Transverse colon (tissue), 4 donors: ENCODE data around the gene KIAA0232. TPM values are rescaled to one million over a fixed set of nuclear protein-coding genes. Genes with fewer than 3 reads are reported as not detected.

Experiments used
- DNase-seq: peaks from one replicate; pipeline ENCODE4 v3.0.0-alpha.2; 2019
- H3K27ac ChIP-seq, 4 donors: fragments of 200-600 bp; sonication (generic); 2 replicates each; pipeline ENCODE4 v1.5.1; 2016 to 2018; ENCODE audit warnings: inconsistent platforms in 4 of 4
- H3K27me3 ChIP-seq: fragments of 200-600 bp; sonication (generic); 2 replicates; pipeline ENCODE4 v1.5.1; 2017; ENCODE audit warnings: inconsistent platforms
- H3K36me3 ChIP-seq, 4 donors: fragments of 200-600 bp; sonication (generic); 2 replicates each; pipeline ENCODE4 v1.5.1; 2017 to 2019; ENCODE audit warnings: inconsistent platforms in 4 of 4
- H3K4me1 ChIP-seq, 4 donors: fragments of 200-600 bp; sonication (generic); 2 replicates each; pipeline ENCODE4 v1.5.1; 2017 to 2020; ENCODE audit warnings: inconsistent platforms in 4 of 4
- H3K4me3 ChIP-seq, 4 donors: fragments of 200-600 bp; sonication (generic); 1 replicate in 1 of 4; 2 replicates in 3 of 4; pipeline versions ENCODE4 v1.5.1 to v1.6.1; 2017 to 2019; ENCODE audit warnings: inconsistent platforms in 4 of 4
- H3K9me3 ChIP-seq, 2 donors: fragments of 200-600 bp; sonication (generic); 2 replicates each; pipeline ENCODE4 v1.5.1; 2017 to 2019; ENCODE audit warnings: inconsistent platforms in 2 of 2
- CTCF ChIP-seq, 5 experiments: fragments of 200-600 bp in 3 of 5; fragments of 450-650 bp in 2 of 5; sonication (generic) in 3 of 5; IDR thresholded peaks; 1 replicate in 2 of 5; 2 replicates in 3 of 5; pipeline ENCODE4 v1.5.1; 2016 to 2017; ENCODE audit warnings: antibody characterized with exemption in 5 of 5, inconsistent platforms in 3 of 5, mild to moderate bottlenecking in 2 of 5, moderate library complexity in 1 of 5
- EP300 ChIP-seq: sonication (generic); formaldehyde crosslinking; IDR thresholded peaks from one replicate; pipeline ENCODE4 v1.6.1; 2017; ENCODE audit warnings: antibody characterized with exemption, low read depth
- POLR2A ChIP-seq: fragments of 450-650 bp; IDR thresholded peaks from one replicate; pipeline ENCODE4 v1.6.1; 2016; ENCODE audit warnings: antibody characterized with exemption, mild to moderate bottlenecking, moderate library complexity
- POLR2AphosphoS5 ChIP-seq, 3 donors: sonication (generic); formaldehyde crosslinking; IDR thresholded peaks; one replicate each; pipeline ENCODE4 v1.6.1; 2016; ENCODE audit warnings: antibody characterized with exemption in 3 of 3
- WGBS, 2 donors: methylation state at CpG; one replicate each; pipeline ENCODE4 v1.1.5; 2018; ENCODE audit warnings: low coverage in 1 of 2; 5-methylcytosine and 5-hydroxymethylcytosine counted together
- in situ Hi-C, 4 donors: fragments of 200-750 bp; cut with MboI; loops; one replicate each; pipeline versions ENCODE4 v1.15.0 to v1.15.1; 2017; ENCODE audit warnings: low sequenced_read_pairs in 3 of 4, low pct_ligation_motif_present in 1 of 4, low pct_unique_long_range_greater_than_20kb in 1 of 4
- intact Hi-C: fragments of 100-400 bp; cut with DNase I; formaldehyde crosslinking; loops from one replicate; pipeline ENCODE4 v1.15.1; 2023; ENCODE audit warnings: low total_unique reads
- total RNA-seq, 4 donors: library from RNA; depleted of rRNA; stranded (reverse); fragments of >200 nt; gene quantifications; one replicate each; pipeline ENCODE4 v1.1.0, GENCODE V29; 2016

KIAA0232 gene
- total RNA-seq, 4 donors from 2014 or later = 17.9 to 83.4 (median 43.0) TPM

GRCh38 chr4:6858997-6859396 is 76.5 kb downstream of the KIAA0232 start:
- DNase-seq = no peak
- WGBS, 2 donors = 74 to 87% methylated on average over 2 to 6 of the region's 6 CpGs
- H3K27ac ChIP-seq = no peak overlapping the region
- H3K4me3 ChIP-seq = no peak overlapping the region
- intact Hi-C loops (no loop called here), in situ Hi-C loops (no loop called here)
- peaks cover 0 to 14% (median 0%) of the 10 kb centered on the region in 4 donors for H3K4me1 ChIP-seq
- H3K9me3 ChIP-seq = no peaks in the 10 kb centered on the region
- peaks cover 0 to 41% (median 18%) of the 10 kb centered on the region in 4 donors for H3K36me3 ChIP-seq
- no peaks in the 10 kb centered on the region for H3K27me3 ChIP-seq
- no peak for TF ChIP-seq POLR2AphosphoS5 (IDR thresholded peaks at IDR 0.05)
- TF ChIP-seq EP300 = no peak
- no peak for TF ChIP-seq POLR2A
- TF ChIP-seq CTCF (IDR thresholded peaks at IDR 0.05) = no peak

DNA sequence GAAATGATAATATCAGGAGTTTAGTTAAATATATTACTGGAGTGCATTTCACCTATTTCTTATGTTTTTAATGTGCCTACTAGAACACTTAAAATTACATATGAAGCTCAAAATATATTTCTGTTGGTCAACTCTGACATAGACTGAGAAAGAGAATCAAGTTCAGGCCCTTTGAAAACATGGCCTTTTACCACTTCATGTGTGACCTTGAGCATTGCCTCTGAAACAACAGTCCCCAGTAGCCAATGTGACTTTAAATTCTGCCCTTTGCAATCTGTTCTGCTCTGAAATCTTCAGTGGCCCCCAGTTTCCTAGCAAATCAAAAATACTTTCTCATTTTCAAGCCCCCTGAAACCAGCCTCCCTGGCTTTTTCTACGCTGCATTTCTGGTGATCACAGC is 77.0 kb downstream of the KIAA0232 start:
- Histone ChIP-seq H3K4me1 (peaks cover 0 to 14% (median 0%) of the 10 kb centered on the region in 4 donors), H3K9me3 (no peaks in the 10 kb centered on the region), H3K4me3 (no peak overlapping the region), H3K36me3 (peaks cover 0 to 41% (median 18%) of the 10 kb centered on the region in 4 donors), H3K27ac (no peak overlapping the region), H3K27me3 (no peaks in the 10 kb centered on the region)
- intact Hi-C loops = no loop called here
- DNase-seq = no peak
- no peak for TF ChIP-seq POLR2A
- no peak for TF ChIP-seq CTCF (IDR thresholded peaks at IDR 0.05)
- no peak for TF ChIP-seq POLR2AphosphoS5 (IDR thresholded peaks at IDR 0.05)
- TF ChIP-seq EP300 = no peak
- in situ Hi-C loops = no loop called here
- 95 to 100% methylated on average over 1 of the region's 1 CpG for WGBS, 2 donors

DNA sequence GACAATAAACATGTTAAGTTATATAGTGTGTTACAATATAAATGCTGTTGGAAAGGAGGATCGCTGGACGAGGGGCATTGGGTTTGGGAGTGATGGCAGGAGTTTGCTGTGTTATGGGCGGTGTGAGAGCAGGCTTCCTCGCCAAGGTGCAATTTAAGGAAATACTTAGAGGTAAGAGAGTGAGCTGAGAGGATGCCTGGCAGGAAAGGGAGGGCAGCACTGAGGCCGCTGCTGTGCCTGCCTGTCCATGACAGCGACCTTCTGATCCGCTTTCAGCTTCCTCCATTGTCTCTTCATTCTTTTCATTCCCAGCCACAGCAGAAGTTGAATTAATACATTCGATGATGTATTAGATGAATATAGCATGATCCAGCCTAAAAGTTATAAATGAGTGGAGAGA is 85.9 kb downstream of the KIAA0232 start:
- WGBS, 2 donors = 86 to 95% methylated on average over 6 to 8 of the region's 8 CpGs
- DNase-seq = no peak
- H3K4me3 ChIP-seq = no peak overlapping the region
- H3K27me3 ChIP-seq = no peaks in the 10 kb centered on the region
- H3K4me1 ChIP-seq = no peaks in the 10 kb centered on the region
- no peaks in the 10 kb centered on the region for H3K9me3 ChIP-seq
- TF ChIP-seq CTCF (IDR thresholded peaks at IDR 0.05) (no peak), EP300 (no peak), POLR2A (no peak), POLR2AphosphoS5 (IDR thresholded peaks at IDR 0.05) (no peak)
- peaks cover 0 to 11% (median 5%) of the 10 kb centered on the region in 4 donors for H3K36me3 ChIP-seq
- H3K27ac ChIP-seq = no peak overlapping the region
- intact Hi-C loops = no loop called here
- in situ Hi-C loops = loop anchor here in 2 of 4 donors (5.0 to 10.0 kb wide), 2 partner anchors 131 to 134 kb away; no protein-coding TSS in a partner anchor

GRCh38 chr4:6869944-6870343 is 87.4 kb downstream of the KIAA0232 start:
- H3K27ac ChIP-seq = no peak overlapping the region
- no peaks in the 10 kb centered on the region for H3K4me1 ChIP-seq
- no peaks in the 10 kb centered on the region for H3K9me3 ChIP-seq
- H3K36me3 ChIP-seq = peaks cover 0 to 7% (median 3%) of the 10 kb centered on the region in 4 donors
- TF ChIP-seq CTCF (IDR thresholded peaks at IDR 0.05) (no peak), POLR2AphosphoS5 (IDR thresholded peaks at IDR 0.05) (no peak), EP300 (no peak), POLR2A (no peak)
- in situ Hi-C loops (loop anchor here in 2 of 4 donors (5.0 to 10.0 kb wide), 2 partner anchors 133 to 135 kb away; no protein-coding TSS in a partner anchor), intact Hi-C loops (no loop called here)
- H3K27me3 ChIP-seq = no peaks in the 10 kb centered on the region
- H3K4me3 ChIP-seq = no peak overlapping the region
- WGBS, 2 donors = 93 to 100% methylated on average over 1 to 2 of the region's 2 CpGs
- DNase-seq = no peak
